HCT116 (cell line): Measurements from ENCODE around the gene TMPRSS11A. TPM values are rescaled to one million over a fixed set of nuclear protein-coding genes. Genes with fewer than 3 reads are reported as not detected.

Experiments
- ATAC-seq: fragments of 200-7000 bp; cut with Tn5 transposase; 2 replicates; pipeline ENCODE4 v1.9.1; 2020; ENCODE audit warnings: mild to moderate bottlenecking, moderate library complexity
- BruUV-seq: library from RNA; stranded (reverse); fragments of 400-500 nt; replicated peaks from 2 replicates; lab custom pipeline; 2021; lab: Mats Ljungman, UMichigan
- CTCF ChIA-PET: fragments of 300-600 bp; sonication (Branson Sonifier 250); formaldehyde crosslinking; loops from one replicate; lab custom pipeline; 2021; ENCODE audit warnings: antibody characterized with exemption; lab: Charles Lee
- POLR2A ChIA-PET: fragments of 300-600, 350-600 bp; sonication (Branson Sonifier 250); formaldehyde crosslinking; loops from one replicate; lab custom pipeline; 2021; ENCODE audit warnings: antibody characterized with exemption; lab: Charles Lee
- RAD21 ChIA-PET, 2 experiments: fragments of 300-600 bp; sonication (Branson Sonifier 250); formaldehyde crosslinking; loops; one replicate each; lab custom pipeline; 2023; ENCODE audit warnings: low total read pairs in 2 of 2; ENCODE audit not compliant: uncharacterized antibody in 2 of 2, unreplicated experiment in 2 of 2, low non-redundant PET in 1 of 2; lab: Charles Lee
- DNase-seq: peaks from one replicate; pipeline ENCODE4 v3.0.0-alpha.2; 2010; ENCODE audit warnings: low read depth, low spot score
- H2AFZ ChIP-seq: fragments of 200-600 bp; shearing (Covaris generic), sonication (generic); 2 replicates; pipeline ENCODE4 v1.6.1; 2017; ENCODE audit warnings: low read depth, mixed run types, mixed read lengths, antibody characterized with exemption, low read length; ENCODE audit not compliant: poor library complexity, severe bottlenecking
- H3K27ac ChIP-seq: 2 replicates; pipeline ENCODE4 v1.5.1; 2012; ENCODE audit warnings: low read depth, low read length
- H3K27me3 ChIP-seq: fragments of 200-600 bp; sonication (generic); 2 replicates; pipeline ENCODE4 v1.6.1; 2016; ENCODE audit warnings: mixed run types, low read length, mixed read lengths; ENCODE audit not compliant: insufficient read depth
- H3K36me3 ChIP-seq, 2 experiments: fragments of 200-500 bp in 1 of 2; fragments of 200-600 bp in 1 of 2; sonication (Bioruptor generic) in 1 of 2; sonication (generic) in 1 of 2; 2 replicates each; pipeline versions ENCODE4 v1.5.1 to v1.6.1; 2014 to 2016; ENCODE audit warnings: low read length in 2 of 2, inconsistent platforms in 1 of 2, mixed read lengths in 1 of 2, mixed run types in 1 of 2; ENCODE audit not compliant: insufficient read depth in 2 of 2, control insufficient read depth in 1 of 2
- H3K4me1 ChIP-seq, 2 experiments: fragments of 200-600 bp in 1 of 2; sonication (generic) in 1 of 2; 2 replicates each; pipeline versions ENCODE4 v1.5.1 to v1.6.1; 2012 to 2017; ENCODE audit warnings: low read length in 2 of 2, inconsistent platforms in 1 of 2, mild to moderate bottlenecking in 1 of 2, mixed read lengths in 1 of 2, mixed run types in 1 of 2, moderate library complexity in 1 of 2; ENCODE audit not compliant: insufficient read depth in 2 of 2, control insufficient read depth in 1 of 2
- H3K4me2 ChIP-seq: fragments of 200-600 bp; sonication (generic); 2 replicates; pipeline ENCODE4 v1.6.1; 2017; ENCODE audit warnings: mixed run types, low read length, mixed read lengths
- H3K4me3 ChIP-seq, 2 experiments: fragments of 200-600 bp in 1 of 2; sonication (generic) in 1 of 2; replicated peaks in 1 of 2; 2 replicates each; pipeline ENCODE4 v1.5.1; 2011 to 2016; ENCODE audit warnings: low read length in 2 of 2, control low read depth in 1 of 2, low read depth in 1 of 2, mild to moderate bottlenecking in 1 of 2, mixed read lengths in 1 of 2, mixed run types in 1 of 2
- H3K79me2 ChIP-seq: fragments of 200-600 bp; sonication (generic); 2 replicates; pipeline ENCODE4 v1.6.1; 2017; ENCODE audit warnings: mild to moderate bottlenecking, mixed run types, low read length, moderate library complexity, mixed read lengths; ENCODE audit not compliant: insufficient read depth
- H3K9ac ChIP-seq: fragments of 200-600 bp; sonication (generic); 2 replicates; pipeline ENCODE4 v1.6.1; 2016; ENCODE audit warnings: low read length, mixed read lengths
- H3K9me2 ChIP-seq: fragments of 200-600 bp; sonication (generic), shearing (Covaris generic); 2 replicates; pipeline ENCODE4 v1.6.1; 2017; ENCODE audit warnings: mixed run types, mild to moderate bottlenecking, moderate library complexity; ENCODE audit not compliant: insufficient read depth
- H3K9me3 ChIP-seq, 2 experiments: fragments of 200-500 bp in 1 of 2; fragments of 200-600 bp in 1 of 2; sonication (Bioruptor generic) in 1 of 2; sonication (generic) in 1 of 2; 2 replicates each; pipeline ENCODE4 v1.6.1; 2014 to 2017; ENCODE audit warnings: low read length in 2 of 2, mixed read lengths in 2 of 2, inconsistent platforms in 1 of 2, low read depth in 1 of 2, mild to moderate bottlenecking in 1 of 2, mixed run types in 1 of 2, moderate library complexity in 1 of 2; ENCODE audit not compliant: control insufficient read depth in 1 of 2, insufficient read depth in 1 of 2
- H4K20me1 ChIP-seq: fragments of 200-600 bp; sonication (generic), shearing (Covaris generic); 2 replicates; pipeline ENCODE4 v1.6.1; 2017; ENCODE audit warnings: mixed run types, mild to moderate bottlenecking, moderate library complexity; ENCODE audit not compliant: insufficient read depth
- CBX3 ChIP-seq: IDR thresholded peaks from 2 replicates; pipeline ENCODE4 v1.6.1; 2012; ENCODE audit warnings: low read depth
- CTCF ChIP-seq, 3 experiments: fragments of 200-600 bp in 1 of 3; sonication (generic) in 1 of 3; IDR thresholded peaks in 2 of 3; conservative IDR thresholded peaks in 1 of 3; 2 replicates each; pipeline ENCODE4 v1.5.1; 2012 to 2017; ENCODE audit warnings: low read depth in 2 of 3, low read length in 2 of 3, antibody characterized with exemption in 1 of 3, borderline replicate concordance in 1 of 3, control low read depth in 1 of 3, mild to moderate bottlenecking in 1 of 3, mixed read lengths in 1 of 3, mixed run types in 1 of 3, moderate library complexity in 1 of 3; ENCODE audit not compliant: insufficient read depth in 1 of 3
- ELF1 ChIP-seq: IDR thresholded peaks from 2 replicates; pipeline ENCODE4 v1.6.1; 2012; ENCODE audit warnings: low read depth, borderline replicate concordance
- EZH2 ChIP-seq: fragments of 200-600 bp; sonication (generic); IDR thresholded peaks from 2 replicates; pipeline ENCODE4 v1.6.1; 2017; ENCODE audit warnings: antibody characterized with exemption, mixed run types
- EZH2phosphoT487 ChIP-seq: fragments of 200-600 bp; IDR thresholded peaks from 2 replicates; pipeline ENCODE4 v1.6.1; 2018; ENCODE audit warnings: antibody characterized with exemption, borderline replicate concordance
- FOSL1 ChIP-seq: IDR thresholded peaks from 2 replicates; pipeline ENCODE4 v1.6.1; 2012; ENCODE audit warnings: low read depth
- JUND ChIP-seq: IDR thresholded peaks from 2 replicates; pipeline ENCODE4 v1.6.1; 2012
- MAX ChIP-seq: IDR thresholded peaks from 2 replicates; pipeline ENCODE4 v1.6.1; 2012
- POLR2AphosphoS5 ChIP-seq: IDR thresholded peaks from 2 replicates; pipeline ENCODE4 v1.6.1; 2011; ENCODE audit warnings: mild to moderate bottlenecking, low read depth, low read length, moderate library complexity
- SP1 ChIP-seq: IDR thresholded peaks from 2 replicates; pipeline ENCODE4 v1.6.1; 2012; ENCODE audit warnings: low read depth
- TCF7L2 ChIP-seq: IDR thresholded peaks from 2 replicates; pipeline ENCODE4 v1.7.0; 2011; ENCODE audit warnings: borderline replicate concordance, inconsistent platforms; ENCODE audit not compliant: insufficient read depth, insufficient read length; ENCODE audit errors: extremely low read depth
- YY1 ChIP-seq: IDR thresholded peaks from 2 replicates; pipeline ENCODE4 v1.6.1; 2011; ENCODE audit warnings: low read length, low read depth, moderate library complexity, mild to moderate bottlenecking; ENCODE audit not compliant: insufficient replicate concordance; ENCODE audit errors: extremely low read depth
- ZBTB33 ChIP-seq: IDR thresholded peaks from 2 replicates; pipeline ENCODE4 v1.6.1; 2011; ENCODE audit warnings: mild to moderate bottlenecking, low read length, moderate library complexity; ENCODE audit not compliant: insufficient replicate concordance; ENCODE audit errors: extremely low read depth
- intact Hi-C: fragments of 100-400 bp; cut with micrococcal nuclease; formaldehyde crosslinking; loops from 2 replicates; pipeline ENCODE4 v1.10.0; 2022
- total RNA-seq: library from RNA; stranded (reverse); gene quantifications from one replicate; pipeline ENCODE4 v1.2.1, GENCODE V29; 2021; ENCODE audit not compliant: unreplicated experiment

Gene TMPRSS11A
- total RNA-seq, 1 experiment from 2014 or later = not detected

GRCh38 chr4:67891645-67892044 lies 71.6 kb downstream of the TMPRSS11A start:
- CTCF ChIA-PET = no interaction called here
- no peak for ATAC-seq

GRCh38 chr4:67886281-67886680 lies 77.0 kb downstream of the TMPRSS11A start:
- H4K20me1 ChIP-seq = no peaks in the 10 kb centered on the region
- no peaks in the 10 kb centered on the region for H3K36me3 ChIP-seq
- intact Hi-C loops = no loop called here
- ATAC-seq = peak; percentile 25; the same call in 1 of the 2 replicates
- H3K4me1 ChIP-seq = peaks cover 4 to 13% of the 10 kb centered on the region in 2 experiments; a peak in 3 of 4 replicates
- no peak for DNase-seq
- POLR2A ChIA-PET = no interaction called here
- H3K4me3 ChIP-seq = no peak overlapping the region
- peak overlapping the region; percentile 63 for H3K4me2 ChIP-seq
- CTCF ChIA-PET = no interaction called here
- RAD21 ChIA-PET = no interaction called here
- H3K9me3 ChIP-seq = no peaks in the 10 kb centered on the region
- H3K9ac ChIP-seq = peak overlapping the region; percentile 19; the same call in 1 of the 2 replicates
- BruUV-seq = no TSS peak
- no peaks in the 10 kb centered on the region for H3K9me2 ChIP-seq
- H3K79me2 ChIP-seq = no peaks in the 10 kb centered on the region
- H2AFZ ChIP-seq = peak overlapping the region; percentile 93
- no peaks in the 10 kb centered on the region for H3K27me3 ChIP-seq
- no peak overlapping the region for H3K27ac ChIP-seq
- TF ChIP-seq EZH2phosphoT487 (no peak), FOSL1 (no peak), TCF7L2 (no peak), MAX (no peak), CBX3 (no peak), YY1 (no peak), POLR2AphosphoS5 (no peak), ELF1 (no peak), EZH2 (no peak), CTCF (IDR thresholded peaks at IDR 0.05 in 2 of 3, conservative IDR thresholded peaks at IDR 0.05 in 1 of 3; ENCODE audit: borderline replicate concordance in 1 of 3, insufficient read depth in 1 of 3, low read depth in 2 of 3, low read length in 2 of 3) (no peak), JUND (no peak), SP1 (no peak)

More at GRCh38 chr4:67891645-67892044, 71.6 kb downstream of the TMPRSS11A start:
- no peak overlapping the region for H3K9ac ChIP-seq
- ChIA-PET RAD21 (no interaction called here), POLR2A (no interaction called here)
- no peaks in the 10 kb centered on the region for H4K20me1 ChIP-seq
- no peaks in the 10 kb centered on the region for H3K9me3 ChIP-seq
- no peak for TF ChIP-seq MAX
- TF ChIP-seq ZBTB33 = no peak
- H3K79me2 ChIP-seq = no peaks in the 10 kb centered on the region
- no peaks in the 10 kb centered on the region for H3K27me3 ChIP-seq
- H3K36me3 ChIP-seq = no peaks in the 10 kb centered on the region
- H3K4me3 ChIP-seq = no peak overlapping the region
- no peak for DNase-seq
- H3K4me1 ChIP-seq = no peaks in the 10 kb centered on the region
- H3K4me2 ChIP-seq = no peak overlapping the region
- no peak overlapping the region for H2AFZ ChIP-seq
- no peak overlapping the region for H3K27ac ChIP-seq
- no TSS peak for BruUV-seq
- intact Hi-C loops = no loop called here
- no peaks in the 10 kb centered on the region for H3K9me2 ChIP-seq
